ENCODE results near the gene EI24.
A peak's percentile ranks its signal among the peaks of the same experiment; 100 is the strongest.
"Not testable (repeated sequence)": the region's sequence is repeated elsewhere in the genome, so short reads cannot be mapped to it uniquely, and the experiment has no call there.

The EI24 gene

GRCh38 chr11:125568970-125569914 is at the start of gene EI24:
Gene EI24 (plus strand): TSS chr11:125569477. CDS start chr11:125572528, 3,051 bp downstream.
- DNase-seq (ENCODE audit: low spot score): peak; percentile 97

- no peak for DNase-seq (ENCODE audit: low spot score)
These were observed 49.1 kb upstream of the EI24 start for GRCh38 chr11:125519860-125520834.

- DNase-seq (ENCODE audit: low spot score): no peak
These were observed 44.0 kb upstream of the EI24 start for GRCh38 chr11:125525303-125525702.

GRCh38 chr11:125532668-125533067 is 36.6 kb upstream of the EI24 start:
- no peak for DNase-seq (ENCODE audit: low spot score)

GRCh38 chr11:125535585-125535984 is 33.7 kb upstream of the EI24 start:
- DNase-seq (ENCODE audit: low spot score): no peak

- DNase-seq (ENCODE audit: low spot score): not testable (repeated sequence)
These were observed 32.4 kb upstream of the EI24 start for GRCh38 chr11:125536834-125537233.

GRCh38 chr11:125542709-125543108 is 26.6 kb upstream of the EI24 start:
- no peak for DNase-seq (ENCODE audit: low spot score)

GRCh38 chr11:125550780-125551179 is 18.5 kb upstream of the EI24 start:
- DNase-seq (ENCODE audit: low spot score): no peak

- no peak for DNase-seq (ENCODE audit: low spot score)
These were observed 17.4 kb upstream of the EI24 start for GRCh38 chr11:125551835-125552342.

GRCh38 chr11:125552927-125553326 is 16.4 kb upstream of the EI24 start:
- DNase-seq (ENCODE audit: low spot score): no peak

- DNase-seq (ENCODE audit: low spot score): no peak
These were observed 15.9 kb upstream of the EI24 start for GRCh38 chr11:125553357-125553756.

- DNase-seq (ENCODE audit: low spot score): no peak
These were observed 15.2 kb upstream of the EI24 start for GRCh38 chr11:125554038-125554437.

- no peak for DNase-seq (ENCODE audit: low spot score)
These were observed 9.4 kb upstream of the EI24 start for GRCh38 chr11:125559888-125560287.

GRCh38 chr11:125561924-125562323 is 7.4 kb upstream of the EI24 start:
- DNase-seq (ENCODE audit: low spot score): no peak

GRCh38 chr11:125562430-125562829 is 6.8 kb upstream of the EI24 start:
- no peak for DNase-seq (ENCODE audit: low spot score)

- no peak for DNase-seq (ENCODE audit: low spot score)
These were observed 4.9 kb upstream of the EI24 start for GRCh38 chr11:125564357-125564756.

- DNase-seq (ENCODE audit: low spot score): no peak
These were observed 3.0 kb upstream of the EI24 start for GRCh38 chr11:125566235-125566634.

GRCh38 chr11:125569915-125570621 is 791 bp downstream of the EI24 start:
- DNase-seq (ENCODE audit: low spot score): no peak

- no peak for DNase-seq (ENCODE audit: low spot score)
These were observed 1.7 kb downstream of the EI24 start for GRCh38 chr11:125570952-125571351.

GRCh38 chr11:125572916-125573315 is 3.6 kb downstream of the EI24 start:
- no peak for DNase-seq (ENCODE audit: low spot score)

GRCh38 chr11:125577181-125577580 is 7.9 kb downstream of the EI24 start:
- DNase-seq (ENCODE audit: low spot score): not testable (repeated sequence)

GRCh38 chr11:125578783-125579182 is 9.5 kb downstream of the EI24 start:
- no peak for DNase-seq (ENCODE audit: low spot score)
